Panc1 (cell line): Measurements from ENCODE around the gene DPAGT1. TPM values are rescaled to one million over a fixed set of nuclear protein-coding genes. Genes with fewer than 3 reads are reported as not detected.

Source experiments
- ATAC-seq: fragments of 200-7000 bp; cut with Tn5 transposase; 2 replicates; pipeline ENCODE4 v1.9.1; 2020; ENCODE audit warnings: mild to moderate bottlenecking, moderate library complexity
- BruUV-seq: library from RNA; stranded (reverse); fragments of 400-500 nt; replicated peaks from 2 replicates; lab custom pipeline; 2021; lab: Mats Ljungman, UMichigan
- CTCF ChIA-PET: fragments of 300-600 bp; sonication (Branson Sonifier 250); formaldehyde crosslinking; loops from one replicate; lab custom pipeline; 2022; ENCODE audit warnings: antibody characterized with exemption; lab: Charles Lee
- POLR2A ChIA-PET: fragments of 300-600 bp; sonication (Branson Sonifier 250); formaldehyde crosslinking; loops from one replicate; lab custom pipeline; 2022; ENCODE audit warnings: antibody characterized with exemption; lab: Charles Lee
- DNase-seq: peaks from one replicate; pipeline ENCODE4 v3.0.0-alpha.2; 2010; ENCODE audit warnings: low read depth, low spot score
- H3K27ac ChIP-seq: 2 replicates; pipeline ENCODE4 v1.5.1; 2011; ENCODE audit warnings: mild to moderate bottlenecking, low read length, inconsistent platforms
- H3K27me3 ChIP-seq: fragments of 200-500 bp; sonication (Bioruptor generic); 2 replicates; pipeline ENCODE4 v1.6.0; 2014; ENCODE audit warnings: low read length, inconsistent platforms; ENCODE audit not compliant: control insufficient read depth, insufficient read depth
- H3K36me3 ChIP-seq: fragments of 200-500 bp; sonication (Bioruptor generic); 2 replicates; pipeline ENCODE4 v1.5.1; 2014; ENCODE audit warnings: inconsistent platforms, mild to moderate bottlenecking, low read length, moderate library complexity; ENCODE audit not compliant: control insufficient read depth, insufficient read depth
- H3K4me1 ChIP-seq: 2 replicates; pipeline ENCODE4 v1.5.1; 2011; ENCODE audit warnings: inconsistent platforms, mild to moderate bottlenecking, low read length, moderate library complexity; ENCODE audit not compliant: control insufficient read depth, insufficient read depth
- H3K4me3 ChIP-seq, 2 experiments: 2 replicates each; pipeline ENCODE4 v1.5.1; 2011 to 2012; ENCODE audit warnings: low read depth in 2 of 2, low read length in 2 of 2, mild to moderate bottlenecking in 2 of 2, inconsistent platforms in 1 of 2, moderate library complexity in 1 of 2
- H3K9me3 ChIP-seq: fragments of 200-500 bp; sonication (Bioruptor generic); 2 replicates; pipeline ENCODE4 v1.5.1; 2014; ENCODE audit warnings: low read depth, mild to moderate bottlenecking, inconsistent platforms, low read length, moderate library complexity; ENCODE audit not compliant: control insufficient read depth, insufficient read depth
- CTCF ChIP-seq: fragments of 450-650 bp; IDR thresholded peaks from 2 replicates; pipeline ENCODE4 v1.5.1; 2017; ENCODE audit warnings: mild to moderate bottlenecking
- POLR2AphosphoS5 ChIP-seq: IDR thresholded peaks from 2 replicates; pipeline ENCODE4 v1.6.1; 2012; ENCODE audit warnings: mild to moderate bottlenecking, low read depth, low read length, moderate library complexity
- REST ChIP-seq, 2 experiments: IDR thresholded peaks; 2 replicates each; pipeline ENCODE4 v1.6.1; 2011 to 2012; ENCODE audit warnings: low read depth in 2 of 2, control low read depth in 1 of 2, low read length in 1 of 2, mild to moderate bottlenecking in 1 of 2, moderate library complexity in 1 of 2; ENCODE audit not compliant: insufficient read depth in 1 of 2
- SIN3A ChIP-seq: IDR thresholded peaks from 2 replicates; pipeline ENCODE4 v1.6.1; 2012; ENCODE audit warnings: low read depth, mild to moderate bottlenecking, low read length, moderate library complexity, borderline replicate concordance; ENCODE audit not compliant: insufficient read depth
- TCF7L2 ChIP-seq: IDR thresholded peaks from 2 replicates; pipeline ENCODE4 v1.6.1; 2011; ENCODE audit warnings: mild to moderate bottlenecking, low read depth, low read length, inconsistent platforms
- in situ Hi-C: cut with HindIII; loops from 2 replicates; pipeline ENCODE4 v1.10.0; 2016; ENCODE audit warnings: low sequenced_read_pairs, low pct_unique_long_range_greater_than_20kb
- intact Hi-C: fragments of 100-400 bp; cut with micrococcal nuclease; formaldehyde crosslinking; loops from one replicate; pipeline ENCODE4 v1.10.0; 2022; ENCODE audit not compliant: unreplicated experiment
- total RNA-seq: library from RNA; stranded (reverse); gene quantifications from one replicate; pipeline ENCODE4 v1.2.1, GENCODE V29; 2021; ENCODE audit not compliant: unreplicated experiment

Gene DPAGT1
- total RNA-seq, 1 experiment from 2014 or later: 72.1 TPM

- no peak for ATAC-seq
- no peak for DNase-seq
- H3K4me1 ChIP-seq: peaks cover 6% of the 10 kb centered on the region
- no peak overlapping the region for H3K27ac ChIP-seq
- BruUV-seq: no TSS peak
- H3K36me3 ChIP-seq: peaks cover 5% of the 10 kb centered on the region; the same call in 1 of the 2 replicates
- no peak overlapping the region for H3K4me3 ChIP-seq
- H3K27me3 ChIP-seq: no peaks in the 10 kb centered on the region
- no peaks in the 10 kb centered on the region for H3K9me3 ChIP-seq
- intact Hi-C loops: no loop called here
- POLR2A ChIA-PET: interaction anchor here (0.6 kb wide), 1 partner anchor 27 kb away, joined by 4 read pairs; no protein-coding TSS in a partner anchor
- CTCF ChIA-PET: no interaction called here
- in situ Hi-C loops: no loop called here
- TF ChIP-seq SIN3A: no peak
- TF ChIP-seq POLR2AphosphoS5: no peak
- TF ChIP-seq CTCF: no peak
- TF ChIP-seq TCF7L2: no peak
- no peak for TF ChIP-seq REST (IDR thresholded peaks at IDR 0.05; ENCODE audit: insufficient read depth in 1 of 2, low read depth in 2 of 2, low read length in 1 of 2)
These were observed 15.5 kb upstream of the DPAGT1 start for GRCh38 chr11:119117004-119117706.

DNA sequence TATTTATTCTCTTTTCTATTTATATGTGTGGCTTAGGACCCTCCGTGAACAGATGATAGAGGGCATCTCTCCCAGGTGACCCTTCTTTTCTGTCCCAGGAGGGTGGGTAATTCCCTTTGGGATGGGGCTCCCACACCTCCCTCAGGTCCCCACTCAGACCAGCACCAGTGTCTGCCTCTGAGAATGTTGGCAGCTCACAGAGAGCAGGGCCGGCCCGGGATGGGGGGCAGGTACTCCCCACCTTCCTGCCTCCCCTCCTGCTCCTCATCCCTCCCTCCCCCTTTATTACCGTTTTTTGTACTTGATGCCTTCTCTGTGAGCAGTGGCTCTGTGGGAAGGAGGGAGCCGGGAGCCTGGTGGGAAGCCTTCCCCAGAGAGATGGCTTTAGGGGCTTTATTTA, 14.9 kb upstream of the DPAGT1 start:
- POLR2A ChIA-PET: interaction anchor here (0.6 kb wide), 1 partner anchor 28 kb away, joined by 4 read pairs; no protein-coding TSS in a partner anchor
- Histone ChIP-seq H3K36me3 (peaks cover 2% of the 10 kb centered on the region; the same call in 1 of the 2 replicates), H3K27me3 (no peaks in the 10 kb centered on the region), H3K9me3 (no peaks in the 10 kb centered on the region), H3K4me1 (peaks cover 6% of the 10 kb centered on the region), H3K4me3 (no peak overlapping the region), H3K27ac (no peak overlapping the region)
- in situ Hi-C loops (no loop called here), intact Hi-C loops (no loop called here)
- TF ChIP-seq CTCF (no peak), REST (IDR thresholded peaks at IDR 0.05; ENCODE audit: insufficient read depth in 1 of 2, low read depth in 2 of 2, low read length in 1 of 2) (no peak), TCF7L2 (no peak), SIN3A (no peak), POLR2AphosphoS5 (no peak)
- no peak for ATAC-seq
- no peak for DNase-seq
- BruUV-seq: no TSS peak
- CTCF ChIA-PET: no interaction called here
